GM08714 (cell line): Measurements from ENCODE around the gene GRID1.
"Not testable (repeated sequence)": the region's sequence is repeated elsewhere in the genome, so short reads cannot be mapped to it uniquely, and the experiment has no call there.

Experiments used
- H3K4me3 ChIP-seq: fragments of 200-500 bp; sonication (Bioruptor generic); 2 replicates; pipeline ENCODE4 v1.5.1; 2014; ENCODE audit warnings: mild to moderate bottlenecking, low read length, inconsistent platforms
- ZNF274 ChIP-seq: IDR thresholded peaks from 2 replicates; pipeline ENCODE4 v1.6.1; 2012; ENCODE audit warnings: mild to moderate bottlenecking, low read depth, low read length

GRID1 gene

GRCh38 chr10:86248062-86248461 lies 118.5 kb downstream of the GRID1 start:
- no peak for TF ChIP-seq ZNF274

GRCh38 chr10:86247588-86247987 lies 119.0 kb downstream of the GRID1 start:
- TF ChIP-seq ZNF274 = no peak
- no peak overlapping the region for H3K4me3 ChIP-seq

More at GRCh38 chr10:86248062-86248461, 118.5 kb downstream of the GRID1 start:
- H3K4me3 ChIP-seq = no peak overlapping the region

- TF ChIP-seq ZNF274 = no peak
- no peak overlapping the region for H3K4me3 ChIP-seq
Observed at GRCh38 chr10:86247073-86247472, 119.5 kb downstream of the GRID1 start.

GRCh38 chr10:86246279-86246940 lies 120.2 kb downstream of the GRID1 start:
- TF ChIP-seq ZNF274 = no peak
- H3K4me3 ChIP-seq = no peak overlapping the region

GRCh38 chr10:86245015-86245394 lies 121.6 kb downstream of the GRID1 start:
- no peak for TF ChIP-seq ZNF274
- no peak overlapping the region for H3K4me3 ChIP-seq

- no peak for TF ChIP-seq ZNF274
- H3K4me3 ChIP-seq = no peak overlapping the region
Observed at GRCh38 chr10:86244297-86245014, 122.1 kb downstream of the GRID1 start.

- H3K4me3 ChIP-seq = no peak overlapping the region
- TF ChIP-seq ZNF274 = no peak
Observed at GRCh38 chr10:86243651-86244155, 122.9 kb downstream of the GRID1 start.

- H3K4me3 ChIP-seq = no peak overlapping the region
- no peak for TF ChIP-seq ZNF274
Observed at GRCh38 chr10:86242761-86243160, 123.8 kb downstream of the GRID1 start.

GRCh38 chr10:86238089-86238488 lies 128.5 kb downstream of the GRID1 start:
- not testable (repeated sequence) for H3K4me3 ChIP-seq

GRCh38 chr10:86234541-86235270 lies 131.9 kb downstream of the GRID1 start:
- H3K4me3 ChIP-seq = no peak overlapping the region
- TF ChIP-seq ZNF274 = no peak

GRCh38 chr10:86234107-86234506 lies 132.5 kb downstream of the GRID1 start:
- H3K4me3 ChIP-seq = no peak overlapping the region
- TF ChIP-seq ZNF274 = no peak

- no peak overlapping the region for H3K4me3 ChIP-seq
- TF ChIP-seq ZNF274 = no peak
Observed at GRCh38 chr10:86233131-86233530, 133.5 kb downstream of the GRID1 start.

- no peak for TF ChIP-seq ZNF274
- no peak overlapping the region for H3K4me3 ChIP-seq
Observed at GRCh38 chr10:86232644-86233043, 134.0 kb downstream of the GRID1 start.

- no peak overlapping the region for H3K4me3 ChIP-seq
- no peak for TF ChIP-seq ZNF274
Observed at GRCh38 chr10:86231796-86232560, 134.6 kb downstream of the GRID1 start.
